GF-D8 (cell line): ENCODE measurements around the gene AGAP1.

ENCODE experiments used
- DNase-seq: peaks from one replicate; lab custom pipeline; 2025; lab: John Stamatoyannopoulos, UW

AGAP1 gene

GRCh38 chr2:235712176-235712575 is 218.3 kb downstream of the AGAP1 start:
- no peak for DNase-seq

GRCh38 chr2:235713189-235713588 is 219.3 kb downstream of the AGAP1 start:
- DNase-seq, result no peak

GRCh38 chr2:235715601-235716000 is 221.8 kb downstream of the AGAP1 start:
- no peak for DNase-seq

- DNase-seq, result no peak
These were observed 223.1 kb downstream of the AGAP1 start for GRCh38 chr2:235716875-235717496.

- no peak for DNase-seq
These were observed 225.5 kb downstream of the AGAP1 start for GRCh38 chr2:235719146-235719942.

GRCh38 chr2:235721625-235722024 is 227.8 kb downstream of the AGAP1 start:
- no peak for DNase-seq

GRCh38 chr2:235722869-235723268 is 229.0 kb downstream of the AGAP1 start:
- no peak for DNase-seq

GRCh38 chr2:235723371-235723770 is 229.5 kb downstream of the AGAP1 start:
- DNase-seq, result no peak

- DNase-seq, result no peak
These were observed 230.1 kb downstream of the AGAP1 start for GRCh38 chr2:235723811-235724465.

- DNase-seq, result no peak
These were observed 231.2 kb downstream of the AGAP1 start for GRCh38 chr2:235725016-235725489.

GRCh38 chr2:235725841-235726240 is 232.0 kb downstream of the AGAP1 start:
- DNase-seq, result no peak

GRCh38 chr2:235726554-235726953 is 232.7 kb downstream of the AGAP1 start:
- DNase-seq, result no peak

GRCh38 chr2:235727174-235727573 is 233.3 kb downstream of the AGAP1 start:
- no peak for DNase-seq

- no peak for DNase-seq
These were observed 234.3 kb downstream of the AGAP1 start for GRCh38 chr2:235727891-235728799.

- no peak for DNase-seq
These were observed 235.1 kb downstream of the AGAP1 start for GRCh38 chr2:235728800-235729556.

- DNase-seq, result no peak
These were observed 235.7 kb downstream of the AGAP1 start for GRCh38 chr2:235729557-235729947.

- no peak for DNase-seq
These were observed 236.3 kb downstream of the AGAP1 start for GRCh38 chr2:235730115-235730514.

GRCh38 chr2:235733761-235734160 is 239.9 kb downstream of the AGAP1 start:
- DNase-seq, result no peak

- DNase-seq, result no peak
These were observed 240.3 kb downstream of the AGAP1 start for GRCh38 chr2:235734168-235734567.

- DNase-seq, result no peak
These were observed 240.9 kb downstream of the AGAP1 start for GRCh38 chr2:235734688-235735231.

GRCh38 chr2:235737396-235737795 is 243.6 kb downstream of the AGAP1 start:
- DNase-seq, result no peak
